HG03039 (cell line): Measurements from ENCODE around the gene CD1B.
"Not testable (repeated sequence)": the region's sequence is repeated elsewhere in the genome, so short reads cannot be mapped to it uniquely, and the experiment has no call there.

Source experiments
- ATAC-seq: cut with Tn5 transposase; IDR thresholded peaks from one replicate; pipeline ENCODE4 v1.9.1; 2021; ENCODE audit warnings: mild to moderate bottlenecking, moderate library complexity; ENCODE audit not compliant: unreplicated experiment

CD1B gene

DNA sequence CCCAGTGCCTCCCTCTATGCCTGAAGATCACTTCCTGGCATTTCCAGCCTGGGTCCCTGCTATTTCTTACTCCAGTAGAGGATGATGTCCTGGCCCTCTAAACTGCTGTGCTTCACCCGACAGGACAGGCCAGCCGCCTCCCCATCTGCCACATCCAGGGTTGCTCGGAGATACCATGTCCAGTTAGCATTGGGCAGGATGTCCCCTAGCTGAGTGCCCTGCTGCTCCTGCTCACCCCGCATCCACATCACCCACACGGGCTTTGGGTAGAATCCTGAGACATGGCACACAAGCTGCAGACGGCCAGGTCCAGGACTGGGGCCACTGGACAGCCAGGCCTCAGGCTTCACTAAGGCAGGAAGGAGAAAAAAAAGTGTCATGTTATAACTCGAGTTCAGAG is 2.0 kb downstream of the CD1B start:
- no peak for ATAC-seq

DNA sequence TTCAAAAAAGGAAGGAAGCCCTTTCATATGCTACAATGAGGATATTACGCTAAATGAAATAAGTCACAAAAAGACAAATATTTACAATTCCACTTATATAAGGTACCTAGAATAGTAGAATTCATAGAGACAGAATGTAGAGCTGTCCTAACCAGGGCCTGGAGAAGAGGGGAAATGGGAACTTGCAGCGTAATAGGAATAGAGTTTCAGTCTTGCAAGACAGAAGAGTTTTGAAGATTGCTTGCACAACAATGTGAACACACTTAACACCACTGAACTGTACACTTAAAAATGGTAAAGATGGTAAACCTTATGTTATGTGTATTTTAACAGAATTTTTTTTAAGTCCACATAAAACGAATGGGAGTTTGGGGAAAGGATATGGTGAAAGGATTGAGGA is 2.9 kb downstream of the CD1B start:
- ATAC-seq: no peak

DNA sequence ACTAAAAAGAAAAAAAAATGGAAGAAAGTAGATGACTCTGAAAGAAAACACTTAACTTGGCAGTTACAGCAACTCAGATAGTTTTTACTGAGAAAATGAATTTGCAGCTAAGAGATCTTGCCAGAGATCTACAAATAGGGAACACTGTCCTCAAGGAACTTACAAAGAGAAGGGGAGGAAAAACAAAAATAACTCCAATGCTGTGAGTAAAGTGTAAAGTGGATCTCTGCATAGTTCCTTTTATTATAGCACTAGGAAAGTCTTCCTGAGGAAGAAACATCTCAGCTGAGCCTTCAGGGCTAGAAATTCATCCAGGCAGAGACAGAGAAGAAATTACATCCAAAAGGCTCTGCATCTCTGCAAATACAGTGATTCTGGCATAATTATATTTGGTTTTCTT is 3.9 kb downstream of the CD1B start:
- ATAC-seq: no peak

DNA sequence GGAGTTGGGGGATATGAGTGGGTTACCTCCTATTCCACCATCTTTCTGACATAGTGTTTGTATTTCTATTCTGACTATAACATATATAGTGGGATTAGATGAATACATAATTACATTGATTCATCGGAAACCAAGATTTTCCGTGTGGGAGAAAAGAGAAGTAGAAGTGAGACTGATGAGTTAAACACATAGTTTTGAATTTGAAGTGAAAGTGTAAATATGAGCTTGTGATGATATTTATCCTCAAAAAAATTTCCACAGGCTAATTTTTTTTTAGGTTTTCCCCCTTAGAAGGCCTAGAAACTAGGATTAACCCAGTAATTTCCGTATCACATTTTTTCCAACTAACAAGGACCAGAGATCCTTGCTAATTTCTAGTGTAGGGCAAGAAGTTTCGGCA is 6.9 kb downstream of the CD1B start:
- no peak for ATAC-seq

DNA sequence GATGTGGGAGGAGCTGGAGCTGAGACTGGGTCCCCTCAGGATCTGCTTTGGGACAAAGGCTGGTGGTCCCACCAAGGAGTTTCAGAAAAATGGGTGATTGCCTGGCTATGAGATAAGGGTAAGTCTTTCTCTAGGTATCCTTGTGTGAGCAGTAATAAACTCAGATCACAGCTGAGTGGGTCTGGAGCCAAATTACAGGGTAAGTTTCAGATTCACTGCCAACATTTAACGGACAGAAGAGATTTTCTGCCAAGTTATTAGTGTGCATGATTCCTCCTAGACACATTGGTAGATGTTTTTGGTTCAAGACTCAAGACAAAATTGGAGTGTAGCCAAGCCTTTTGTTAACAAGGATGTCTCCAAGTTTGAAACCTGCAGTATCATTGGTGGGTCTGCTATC is 7.5 kb downstream of the CD1B start:
- ATAC-seq: no peak

DNA sequence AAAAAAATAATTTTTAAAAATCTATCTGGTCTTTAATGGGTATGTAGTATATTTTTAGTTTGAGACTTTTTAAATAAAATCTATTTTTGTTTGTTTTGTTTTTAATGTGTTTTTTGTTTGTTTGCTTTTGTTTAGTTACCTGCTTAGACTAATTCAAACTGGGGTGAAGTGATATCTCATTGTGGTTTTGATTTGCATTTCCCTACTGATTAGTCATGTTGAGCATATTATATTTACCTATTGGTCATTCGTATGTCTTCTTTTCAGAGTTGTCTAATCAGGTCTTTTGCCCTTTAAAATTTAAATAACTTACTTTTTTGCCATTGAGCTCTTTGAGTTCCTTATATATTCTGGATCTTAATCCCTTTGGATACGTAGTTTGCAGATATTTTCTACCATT is 20.3 kb downstream of the CD1B start:
- ATAC-seq: no peak

DNA sequence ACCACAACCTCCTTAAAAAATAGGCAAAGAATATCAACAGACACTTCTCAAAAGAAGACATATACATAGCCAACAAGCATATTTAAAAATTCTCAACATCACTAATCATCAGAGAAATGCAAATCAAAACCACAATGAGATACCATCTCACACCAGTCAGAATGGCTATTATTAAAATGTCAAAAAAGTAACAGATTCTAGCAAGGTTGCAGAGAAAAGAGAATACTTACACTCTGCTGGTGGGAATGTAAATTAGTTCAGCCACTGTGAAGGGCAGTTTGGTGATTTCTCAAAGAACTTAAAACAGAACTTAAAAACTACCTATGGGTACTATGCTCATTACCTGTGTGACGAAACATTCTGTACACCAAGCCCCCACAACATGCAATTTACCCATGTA is 20.7 kb downstream of the CD1B start:
- no peak for ATAC-seq

DNA sequence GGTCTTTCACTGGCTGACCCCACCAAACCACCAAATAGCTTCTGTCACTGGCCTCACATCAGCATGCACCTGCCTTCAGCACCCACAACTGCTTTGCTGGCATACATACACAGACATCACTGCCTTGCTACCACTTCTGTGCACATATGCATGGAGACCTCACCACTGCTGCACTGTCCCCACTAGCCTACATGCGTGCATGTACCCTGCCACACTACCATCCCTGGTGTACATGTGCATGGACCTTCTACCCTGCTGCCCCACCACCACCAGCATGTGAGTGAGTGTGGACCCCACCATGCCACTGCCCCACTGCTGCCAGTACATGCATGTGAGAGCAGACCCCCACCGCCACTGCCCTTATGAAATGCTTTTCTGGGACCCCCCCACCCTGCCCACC is 35.5 kb downstream of the CD1B start:
- ATAC-seq: no peak

DNA sequence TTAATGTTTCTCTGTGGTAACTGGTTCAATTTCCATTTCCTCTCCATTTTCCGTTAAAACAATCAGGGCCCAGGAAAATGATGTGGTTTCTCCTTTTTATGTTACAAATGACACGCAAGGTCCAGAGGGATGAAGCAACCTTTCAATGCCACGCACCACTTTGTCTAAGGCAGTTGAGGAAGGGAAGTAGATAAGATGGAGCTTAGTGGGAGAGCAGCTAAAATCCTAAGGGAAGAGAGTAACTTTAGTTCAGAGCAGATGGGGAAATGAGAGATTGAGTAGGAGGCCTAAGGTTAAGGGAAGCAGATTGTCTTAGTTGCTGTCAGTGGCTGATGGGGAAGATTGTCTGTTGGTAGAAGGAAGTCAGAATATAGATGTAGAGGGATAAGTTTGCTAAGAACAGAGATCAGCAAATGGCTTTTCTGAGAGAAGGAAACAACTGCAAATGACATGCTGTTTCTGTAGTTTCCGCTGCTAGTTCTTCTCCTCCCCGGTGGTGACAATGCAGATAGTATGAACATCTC is 40.9 kb downstream of the CD1B start:
- no peak for ATAC-seq

DNA sequence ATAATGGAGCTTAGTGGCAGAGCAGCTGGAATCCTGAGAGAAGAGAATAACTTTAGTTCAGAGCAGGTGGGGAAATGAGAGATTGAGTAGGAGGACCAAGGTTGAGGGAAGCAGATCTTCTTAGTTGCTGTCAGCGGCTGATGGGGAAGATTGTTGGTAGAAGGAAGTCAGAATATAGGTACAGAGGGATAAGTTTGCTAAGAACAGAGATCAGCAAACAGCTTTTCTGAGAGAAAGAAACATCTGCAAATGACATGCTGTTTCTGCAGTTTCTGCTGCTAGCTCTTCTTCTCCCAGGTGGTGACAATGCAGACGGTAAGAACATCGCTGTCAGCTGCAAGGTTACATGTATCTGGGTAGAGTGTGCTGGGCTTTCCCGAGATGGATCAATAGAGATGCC is 41.5 kb downstream of the CD1B start, which contains the start of gene CD1C:
CD1C (plus strand) TSS at position 113 of the 400 bp plus-strand sequence; CDS start at position 255, 142 bp downstream.
- no peak for ATAC-seq

DNA sequence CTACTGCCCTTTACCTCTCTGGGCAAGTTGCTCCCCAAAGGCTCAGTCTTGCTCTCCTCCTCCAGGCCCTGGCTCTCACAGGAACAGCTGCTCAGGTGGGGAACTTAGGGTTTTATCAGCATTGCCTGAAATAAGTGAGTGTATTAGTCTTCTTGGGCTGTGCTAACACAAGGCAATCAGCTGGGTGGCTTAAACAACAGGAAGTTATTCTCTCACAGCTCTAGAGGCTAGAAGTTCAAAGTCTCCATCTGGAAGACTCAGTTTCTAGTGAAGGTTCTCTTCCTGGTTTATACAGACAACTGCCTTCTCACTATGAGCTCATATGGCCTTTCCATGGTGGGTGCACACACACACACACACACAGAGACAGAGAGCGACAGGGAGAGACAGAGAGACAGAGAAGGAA is 44.4 kb downstream of the CD1B start:
- no peak for ATAC-seq

DNA sequence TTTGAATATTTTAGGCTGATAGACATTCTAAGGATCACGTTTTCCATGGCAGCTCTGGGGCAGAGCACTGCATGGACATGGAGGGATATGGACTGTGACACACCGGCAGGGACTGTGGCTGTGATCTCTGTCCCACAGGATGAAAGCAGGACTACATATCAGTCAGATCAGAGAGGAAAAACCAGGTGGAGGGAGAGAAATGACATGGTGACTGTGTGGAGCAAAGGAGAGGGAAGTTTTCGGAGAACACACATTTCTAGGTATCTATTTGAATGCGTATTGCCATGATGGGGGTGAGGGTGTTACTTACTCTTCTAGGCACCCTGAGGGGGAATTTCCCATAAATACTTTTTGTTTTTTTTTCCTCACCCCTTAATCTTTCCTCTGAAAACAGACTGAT is 44.8 kb downstream of the CD1B start:
- ATAC-seq: no peak

DNA sequence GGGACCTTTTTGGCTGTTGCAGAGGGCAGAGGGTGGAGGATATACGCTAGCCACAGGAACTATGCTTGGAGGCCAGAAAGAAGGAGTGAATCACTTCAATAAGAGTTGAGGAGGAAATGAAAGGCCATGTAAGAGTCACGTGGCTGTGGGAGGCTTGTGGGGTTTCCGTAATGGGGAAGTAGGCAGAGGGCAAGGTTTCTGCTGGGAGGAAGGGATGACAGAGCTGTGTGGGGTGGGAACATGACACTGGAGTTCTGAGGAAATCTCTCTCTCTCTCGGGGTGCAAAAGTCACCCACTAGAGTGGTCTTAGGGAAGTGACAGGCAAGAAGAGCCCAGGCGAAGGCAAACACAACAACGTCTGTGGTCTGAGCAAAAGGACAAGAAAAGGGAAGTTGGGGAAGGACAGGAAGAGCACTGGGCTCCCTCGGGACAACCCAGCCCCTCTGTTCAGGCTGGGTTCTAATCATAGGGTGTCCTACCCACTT is 45.5 kb downstream of the CD1B start:
- peak; percentile 57 for ATAC-seq

DNA sequence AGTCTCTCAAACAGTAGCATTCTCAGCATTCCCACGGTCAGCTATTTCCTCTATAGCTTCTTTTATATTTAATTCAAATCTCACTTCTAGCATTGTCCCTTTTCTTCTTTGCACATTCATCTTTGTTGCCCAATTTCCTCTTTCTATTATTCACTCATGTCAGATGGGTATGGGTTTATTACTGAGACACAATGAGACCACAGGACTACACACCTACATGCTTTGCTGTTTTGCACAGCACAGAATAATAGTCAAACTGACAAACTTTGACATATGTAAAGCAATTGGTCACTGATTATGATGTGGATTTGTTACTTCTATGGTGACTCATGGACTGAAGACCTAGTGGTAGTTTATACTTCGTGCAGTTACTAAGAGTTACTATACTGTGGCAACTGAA is 47.4 kb downstream of the CD1B start:
- peak; percentile 42 for ATAC-seq

DNA sequence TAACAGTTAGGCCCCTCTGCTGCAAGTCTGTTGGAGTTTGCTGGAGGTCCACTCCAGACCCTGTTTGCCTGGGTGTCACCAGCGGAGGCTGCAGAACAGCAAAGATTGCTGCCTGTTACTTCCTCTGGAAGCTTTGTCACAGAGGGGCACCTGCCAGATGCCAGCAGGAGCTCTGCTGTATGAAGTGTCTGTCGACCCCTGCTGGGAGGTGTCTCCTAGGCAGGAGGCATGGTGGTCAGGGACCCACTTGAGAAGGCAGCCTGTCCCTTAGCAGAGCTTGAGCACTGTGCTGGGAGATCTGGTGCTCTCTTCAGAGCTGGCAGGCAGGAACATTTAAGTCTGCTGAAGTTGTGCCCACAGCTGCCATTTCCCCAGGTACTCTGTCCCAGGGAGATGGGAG is 48.9 kb downstream of the CD1B start:
- not testable (repeated sequence) for ATAC-seq
